ENCODE measurements around the gene HDAC8.
"Not testable (repeated sequence)": the region's sequence is repeated elsewhere in the genome, so short reads cannot be mapped to it uniquely, and the experiment has no call there.

HDAC8 gene

GRCh38 chrX:72536542-72536941, 36.1 kb downstream of the HDAC8 start:
- DNase-seq (no peak), ATAC-seq (no peak)

- no peak for ATAC-seq
- no peak for DNase-seq
Measured at GRCh38 chrX:72532366-72532765, 40.3 kb downstream of the HDAC8 start.

- ATAC-seq (no peak), DNase-seq (no peak)
Measured at GRCh38 chrX:72526534-72527508, 45.8 kb downstream of the HDAC8 start.

GRCh38 chrX:72498782-72499181, 73.9 kb downstream of the HDAC8 start:
- DNase-seq (no peak), ATAC-seq (no peak)

GRCh38 chrX:72495046-72495445, 77.6 kb downstream of the HDAC8 start:
- no peak for ATAC-seq
- DNase-seq = no peak

- DNase-seq (no peak), ATAC-seq (no peak)
Measured at GRCh38 chrX:72492499-72492898, 80.1 kb downstream of the HDAC8 start.

GRCh38 chrX:72490221-72490620, 82.4 kb downstream of the HDAC8 start:
- DNase-seq, ATAC-seq: not testable (repeated sequence)

GRCh38 chrX:72487661-72488060, 85.0 kb downstream of the HDAC8 start:
- DNase-seq = no peak

GRCh38 chrX:72479324-72480274, 93.0 kb downstream of the HDAC8 start:
- no peak for ATAC-seq
- DNase-seq = no peak

More at GRCh38 chrX:72487661-72488060, 85.0 kb downstream of the HDAC8 start:
- ATAC-seq = no peak

- ATAC-seq = no peak
Measured at GRCh38 chrX:72478853-72479252, 93.8 kb downstream of the HDAC8 start.

GRCh38 chrX:72478351-72478750, 94.3 kb downstream of the HDAC8 start:
- ATAC-seq = no peak

More at GRCh38 chrX:72478853-72479252, 93.8 kb downstream of the HDAC8 start:
- no peak for DNase-seq

GRCh38 chrX:72477781-72478181, 94.9 kb downstream of the HDAC8 start:
- ATAC-seq = no peak
- no peak for DNase-seq

More at GRCh38 chrX:72478351-72478750, 94.3 kb downstream of the HDAC8 start:
- DNase-seq = no peak

GRCh38 chrX:72477376-72477775, 95.3 kb downstream of the HDAC8 start:
- no peak for ATAC-seq
- no peak for DNase-seq

GRCh38 chrX:72475952-72476668, 96.5 kb downstream of the HDAC8 start:
- ATAC-seq (no peak), DNase-seq (no peak)

- ATAC-seq (no peak), DNase-seq (no peak)
Measured at GRCh38 chrX:72475338-72475737, 97.3 kb downstream of the HDAC8 start.

- no peak for ATAC-seq
Measured at GRCh38 chrX:72470532-72471223, 102.0 kb downstream of the HDAC8 start.

GRCh38 chrX:72470117-72470516, 102.5 kb downstream of the HDAC8 start:
- DNase-seq (no peak), ATAC-seq (no peak)

More at GRCh38 chrX:72470532-72471223, 102.0 kb downstream of the HDAC8 start:
- DNase-seq = no peak

- ATAC-seq = no peak
- no peak for DNase-seq
Measured at GRCh38 chrX:72468607-72469006, 104.0 kb downstream of the HDAC8 start.

- DNase-seq = no peak
- no peak for ATAC-seq
Measured at GRCh38 chrX:72467135-72467534, 105.5 kb downstream of the HDAC8 start.

GRCh38 chrX:72466493-72466892, 106.2 kb downstream of the HDAC8 start:
- ATAC-seq (no peak), DNase-seq (no peak)

GRCh38 chrX:72465889-72466288, 106.8 kb downstream of the HDAC8 start:
- DNase-seq (no peak), ATAC-seq (no peak)

All from stimulated activated naive CD8-positive, alpha-beta T cell treated with anti-CD3 and anti-CD28 coated beads, Interleukin-15, Interleukin-2, amounts not matched to agents 100 U/mL and 50 U/mL, for 24 hours (primary cell).